H9 (cell line): Measurements from ENCODE around the gene PFDN2. TPM values are rescaled to one million over a fixed set of nuclear protein-coding genes. Genes with fewer than 3 reads are reported as not detected.

Experiments used
- DNase-seq: peaks from one replicate; pipeline ENCODE4 v3.0.0-alpha.2; 2017
- H2AFZ ChIP-seq: one replicate; pipeline ENCODE4 v1.6.1; 2013; ENCODE audit warnings: mild to moderate bottlenecking, low read length, control low read depth, moderate library complexity
- H2AK5ac ChIP-seq: 2 replicates; pipeline ENCODE4 v1.6.1; 2013; ENCODE audit warnings: low read length, control low read depth, mixed read lengths; ENCODE audit not compliant: insufficient read length
- H2BK120ac ChIP-seq: one replicate; pipeline ENCODE4 v1.6.1; 2013; ENCODE audit warnings: low read depth, mild to moderate bottlenecking, low read length, control low read depth, inconsistent platforms; ENCODE audit not compliant: poor library complexity, severe bottlenecking
- H2BK12ac ChIP-seq: 2 replicates; pipeline ENCODE4 v1.6.1; 2013; ENCODE audit warnings: low read length, control low read depth, mixed read lengths, low read depth; ENCODE audit not compliant: insufficient read length
- H2BK15ac ChIP-seq: 2 replicates; pipeline ENCODE4 v1.6.1; 2013; ENCODE audit warnings: low read depth, low read length, control low read depth
- H2BK20ac ChIP-seq: one replicate; pipeline ENCODE4 v1.6.1; 2013; ENCODE audit warnings: low read depth, mild to moderate bottlenecking, low read length, control low read depth, inconsistent platforms; ENCODE audit not compliant: poor library complexity, severe bottlenecking
- H2BK5ac ChIP-seq: 2 replicates; pipeline ENCODE4 v1.6.1; 2013; ENCODE audit warnings: low read length, control low read depth, mixed read lengths; ENCODE audit not compliant: insufficient read length
- H3K14ac ChIP-seq: 2 replicates; pipeline ENCODE4 v1.6.1; 2013; ENCODE audit warnings: low read length, control low read depth; ENCODE audit not compliant: insufficient read depth
- H3K18ac ChIP-seq: 2 replicates; pipeline ENCODE4 v1.6.1; 2013; ENCODE audit warnings: low read depth, mild to moderate bottlenecking, mixed read lengths, low read length, control low read depth; ENCODE audit not compliant: insufficient read length
- H3K23ac ChIP-seq: 2 replicates; pipeline ENCODE4 v1.6.1; 2013; ENCODE audit warnings: low read length, control low read depth, mixed read lengths, low read depth; ENCODE audit not compliant: insufficient read length
- H3K23me2 ChIP-seq: 2 replicates; pipeline ENCODE4 v1.6.1; 2013; ENCODE audit warnings: low read depth, mild to moderate bottlenecking, mixed read lengths, low read length, control low read depth; ENCODE audit not compliant: insufficient read length, poor library complexity, severe bottlenecking
- H3K27ac ChIP-seq: 2 replicates; pipeline ENCODE4 v1.5.1; 2013; ENCODE audit warnings: low read length, control low read depth, mixed read lengths, low read depth; ENCODE audit not compliant: insufficient read length
- H3K27me3 ChIP-seq: 2 replicates; pipeline ENCODE4 v1.6.1; 2013; ENCODE audit warnings: low read length, control low read depth, inconsistent platforms; ENCODE audit not compliant: insufficient read depth
- H3K4ac ChIP-seq: 2 replicates; pipeline ENCODE4 v1.6.1; 2013; ENCODE audit warnings: low read depth, mild to moderate bottlenecking, control low read depth, inconsistent platforms, low read length, moderate library complexity
- H3K4me1 ChIP-seq: 2 replicates; pipeline ENCODE4 v1.6.1; 2013; ENCODE audit warnings: low read length, control low read depth, inconsistent platforms; ENCODE audit not compliant: insufficient read depth
- H3K4me2 ChIP-seq: 2 replicates; pipeline ENCODE4 v1.6.1; 2013; ENCODE audit warnings: low read length, control low read depth, mixed read lengths; ENCODE audit not compliant: insufficient read length, insufficient read depth
- H3K56ac ChIP-seq: 2 replicates; pipeline ENCODE4 v1.6.1; 2013; ENCODE audit warnings: low read depth, mild to moderate bottlenecking, mixed read lengths, low read length, control low read depth; ENCODE audit not compliant: insufficient read length
- H3K79me1 ChIP-seq: 2 replicates; pipeline ENCODE4 v1.6.1; 2013; ENCODE audit warnings: low read depth, mild to moderate bottlenecking, moderate library complexity, low read length, control low read depth, inconsistent platforms; ENCODE audit not compliant: insufficient read depth, poor library complexity, severe bottlenecking
- H3K79me2 ChIP-seq: 2 replicates; pipeline ENCODE4 v1.6.1; 2013; ENCODE audit warnings: low read length, control low read depth, inconsistent platforms; ENCODE audit not compliant: insufficient read depth
- H3K9ac ChIP-seq: 2 replicates; pipeline ENCODE4 v1.6.1; 2013; ENCODE audit warnings: low read length, control low read depth, mixed read lengths; ENCODE audit not compliant: insufficient read length; ENCODE audit errors: extremely low read depth
- H3K9me3 ChIP-seq: one replicate; pipeline ENCODE4 v1.6.1; 2013; ENCODE audit warnings: low read depth, low read length, inconsistent platforms; ENCODE audit not compliant: control insufficient read depth
- H3T11ph ChIP-seq: one replicate; pipeline ENCODE4 v1.6.1; 2013; ENCODE audit warnings: mild to moderate bottlenecking, low read length, control low read depth, inconsistent platforms
- H4K20me1 ChIP-seq: one replicate; pipeline ENCODE4 v1.6.1; 2013; ENCODE audit not compliant: control insufficient read depth, insufficient read length, insufficient read depth
- H4K5ac ChIP-seq: 2 replicates; pipeline ENCODE4 v1.6.1; 2013; ENCODE audit warnings: low read depth, mild to moderate bottlenecking, mixed read lengths, low read length, control low read depth; ENCODE audit not compliant: insufficient read length
- H4K8ac ChIP-seq: replicated peaks from 2 replicates; pipeline ENCODE4 v1.6.1; 2013; ENCODE audit warnings: low read length, control low read depth, mixed read lengths, low read depth; ENCODE audit not compliant: insufficient read length
- H4K91ac ChIP-seq: 2 replicates; pipeline ENCODE4 v1.6.1; 2013; ENCODE audit warnings: low read depth, mild to moderate bottlenecking, moderate library complexity, mixed read lengths, low read length, control low read depth; ENCODE audit not compliant: insufficient read length
- H3K27ac Mint-ChIP-seq, 3 experiments: 2 replicates in 2 of 3; 3 replicates in 1 of 3; pipeline ENCODE4 v1.8.0; 2020 to 2021; ENCODE audit warnings: mixed read lengths in 3 of 3, mild to moderate bottlenecking in 1 of 3, moderate library complexity in 1 of 3
- H3K27me3 Mint-ChIP-seq: 2 replicates; pipeline ENCODE4 v1.8.0; 2021; ENCODE audit warnings: low read depth, mild to moderate bottlenecking, moderate library complexity, mixed read lengths
- H3K36me3 Mint-ChIP-seq, 3 experiments: 2 replicates in 2 of 3; 3 replicates in 1 of 3; pipeline ENCODE4 v1.8.0; 2020 to 2021; ENCODE audit warnings: low read depth in 3 of 3, mixed read lengths in 3 of 3; ENCODE audit not compliant: insufficient read depth in 1 of 3
- H3K4me1 Mint-ChIP-seq, 2 experiments: 2 replicates each; pipeline ENCODE4 v1.8.0; 2020; ENCODE audit warnings: mixed read lengths in 2 of 2
- H3K4me3 Mint-ChIP-seq, 2 experiments: 2 replicates in 1 of 2; 3 replicates in 1 of 2; pipeline ENCODE4 v1.8.0; 2020 to 2021; ENCODE audit warnings: mild to moderate bottlenecking in 2 of 2, mixed read lengths in 2 of 2, moderate library complexity in 1 of 2
- H3K9me3 Mint-ChIP-seq, 2 experiments: 2 replicates in 1 of 2; 3 replicates in 1 of 2; pipeline ENCODE4 v1.8.0; 2020; ENCODE audit warnings: mild to moderate bottlenecking in 2 of 2, mixed read lengths in 2 of 2, moderate library complexity in 1 of 2
- WGBS: extraction: QIAGEN DNeasy Blood & Tissue Kit; methylation state at CpG from one replicate; pipeline ENCODE4 v1.1.7; 2013; ENCODE audit warnings: missing lambda C conversion rate, low lambda C conversion rate, mixed read lengths; ENCODE audit not compliant: insufficient read length; ENCODE audit errors: extremely low coverage; 5-methylcytosine and 5-hydroxymethylcytosine counted together
- total RNA-seq: library from RNA; stranded (reverse); gene quantifications from 2 replicates; pipeline ENCODE4 v1.2.1, GENCODE V29; 2021
- TF ChIP-seq, protein P1 (sequence below): fragments of 200-600 bp; sonication (generic); conservative IDR thresholded peaks from 3 replicates; pipeline ENCODE4 v1.8.0; 2021; ENCODE audit warnings: antibody characterized with exemption, mild to moderate bottlenecking

PFDN2 gene
- total RNA-seq, 1 experiment from 2014 or later = 71.8 TPM

DNA sequence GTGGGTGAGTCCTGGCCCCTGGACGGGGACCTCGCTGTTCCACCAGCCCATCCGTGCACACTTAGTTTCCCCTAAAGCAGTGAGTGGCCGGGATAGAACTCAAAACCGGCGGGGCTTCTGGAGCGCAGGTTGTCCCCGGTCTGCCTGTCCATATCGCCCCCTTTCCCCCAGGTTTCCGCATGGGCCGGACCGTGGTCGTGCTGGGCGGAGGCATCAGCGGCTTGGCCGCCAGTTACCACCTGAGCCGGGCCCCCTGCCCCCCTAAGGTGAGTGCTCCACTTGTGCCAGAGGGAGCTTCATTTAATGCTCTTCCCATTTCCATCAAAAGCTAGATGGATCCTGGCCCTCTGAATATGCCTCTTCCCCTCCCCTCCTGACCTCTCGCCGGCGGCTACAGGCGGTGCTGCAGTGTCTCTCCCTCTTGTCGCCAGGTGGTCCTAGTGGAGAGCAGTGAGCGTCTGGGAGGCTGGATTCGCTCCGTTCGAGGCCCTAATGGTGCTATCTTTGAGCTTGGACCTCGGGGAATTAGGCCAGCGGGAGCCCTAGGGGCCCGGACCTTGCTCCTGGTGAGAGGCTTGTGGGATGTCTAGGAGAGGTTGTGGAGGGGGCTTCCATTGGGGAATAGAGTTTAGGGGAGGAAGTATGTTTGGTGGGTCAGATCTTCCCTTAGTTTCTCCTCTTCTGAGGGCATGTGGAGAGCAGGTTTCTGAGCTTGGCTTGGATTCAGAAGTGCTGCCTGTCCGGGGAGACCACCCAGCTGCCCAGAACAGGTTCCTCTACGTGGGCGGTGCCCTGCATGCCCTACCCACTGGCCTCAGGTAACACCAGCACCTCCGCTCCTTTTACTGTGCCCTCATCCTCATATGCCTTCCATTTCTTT lies 49.1 kb upstream of the PFDN2 start:
- H3K27me3 ChIP-seq = no peaks in the 10 kb centered on the region
- H4K5ac ChIP-seq = no peak overlapping the region
- no peaks in the 10 kb centered on the region for H3K79me2 ChIP-seq
- H3T11ph ChIP-seq = no peak overlapping the region
- H2BK15ac ChIP-seq = no peak overlapping the region
- TF ChIP-seq, protein P1, sequence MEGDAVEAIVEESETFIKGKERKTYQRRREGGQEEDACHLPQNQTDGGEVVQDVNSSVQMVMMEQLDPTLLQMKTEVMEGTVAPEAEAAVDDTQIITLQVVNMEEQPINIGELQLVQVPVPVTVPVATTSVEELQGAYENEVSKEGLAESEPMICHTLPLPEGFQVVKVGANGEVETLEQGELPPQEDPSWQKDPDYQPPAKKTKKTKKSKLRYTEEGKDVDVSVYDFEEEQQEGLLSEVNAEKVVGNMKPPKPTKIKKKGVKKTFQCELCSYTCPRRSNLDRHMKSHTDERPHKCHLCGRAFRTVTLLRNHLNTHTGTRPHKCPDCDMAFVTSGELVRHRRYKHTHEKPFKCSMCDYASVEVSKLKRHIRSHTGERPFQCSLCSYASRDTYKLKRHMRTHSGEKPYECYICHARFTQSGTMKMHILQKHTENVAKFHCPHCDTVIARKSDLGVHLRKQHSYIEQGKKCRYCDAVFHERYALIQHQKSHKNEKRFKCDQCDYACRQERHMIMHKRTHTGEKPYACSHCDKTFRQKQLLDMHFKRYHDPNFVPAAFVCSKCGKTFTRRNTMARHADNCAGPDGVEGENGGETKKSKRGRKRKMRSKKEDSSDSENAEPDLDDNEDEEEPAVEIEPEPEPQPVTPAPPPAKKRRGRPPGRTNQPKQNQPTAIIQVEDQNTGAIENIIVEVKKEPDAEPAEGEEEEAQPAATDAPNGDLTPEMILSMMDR = no peak
- Mint-ChIP-seq H3K9me3 (no peaks in the 10 kb centered on the region), H3K27me3 (no peaks in the 10 kb centered on the region; the same call in 1 of the 2 replicates), H3K4me1 (peaks cover 14 to 22% of the 10 kb centered on the region in 2 experiments), H3K36me3 (peaks cover 25 to 62% (median 59%) of the 10 kb centered on the region in 3 experiments; a peak in 6 of 7 replicates), H3K4me3 (peak overlapping the region; percentile 90), H3K27ac (peak overlapping the region; percentile 59 to 98 (median 97); a peak in 6 of 7 replicates)
- H3K9ac ChIP-seq = peak overlapping the region; percentile 64
- H4K91ac ChIP-seq = no peak overlapping the region
- no peak overlapping the region for H2AFZ ChIP-seq
- no peak overlapping the region for H2BK5ac ChIP-seq
- H4K8ac ChIP-seq = no peak overlapping the region
- H3K23me2 ChIP-seq = peaks cover 11% of the 10 kb centered on the region
- H3K9me3 ChIP-seq = no peaks in the 10 kb centered on the region
- H3K23ac ChIP-seq = no peak overlapping the region
- no peak overlapping the region for H3K18ac ChIP-seq
- H2BK120ac ChIP-seq = no peak overlapping the region
- H2BK12ac ChIP-seq = no peak overlapping the region
- H3K14ac ChIP-seq = peak overlapping the region; percentile 32; the same call in 1 of the 2 replicates
- no CpG with 5 or more reads among the region's 33 CpGs for WGBS
- H3K56ac ChIP-seq = no peak overlapping the region
- no peak overlapping the region for H3K27ac ChIP-seq
- H2AK5ac ChIP-seq = no peak overlapping the region
- H3K4me1 ChIP-seq = no peaks in the 10 kb centered on the region
- no peak overlapping the region for H2BK20ac ChIP-seq
- H4K20me1 ChIP-seq = no peaks in the 10 kb centered on the region
- H3K4me2 ChIP-seq = peak overlapping the region; percentile 70
- no peak overlapping the region for H3K4ac ChIP-seq
- no peaks in the 10 kb centered on the region for H3K79me1 ChIP-seq
- DNase-seq = peak; percentile 52
